Heart right ventricle (tissue), 16 donors: ENCODE results near the gene TBC1D2B. TPM values are rescaled to one million over a fixed set of nuclear protein-coding genes. Genes with fewer than 3 reads are reported as not detected.

Source experiments
- ATAC-seq, 8 donors: fragments of 200-7000 bp; cut with Tn5 transposase; one replicate each; pipeline ENCODE4 v1.9.1; 2020; ENCODE audit warnings: mild to moderate bottlenecking in 8 of 8, moderate library complexity in 8 of 8, moderate number of reproducible peaks in 1 of 8
- DNase-seq, 2 donors: peaks; one replicate each; pipeline ENCODE4 v3.0.0-alpha.2; 2020
- H3K27ac ChIP-seq, 10 donors: fragments of 200-600 bp; sonication (generic) in 2 of 10; one replicate each; pipeline versions ENCODE4 v1.5.0 to v1.8.0; 2020 to 2022; ENCODE audit warnings: mild to moderate bottlenecking in 3 of 10
- H3K27me3 ChIP-seq, 7 donors: fragments of 200-600 bp; one replicate each; pipeline ENCODE4 v1.8.0; 2021 to 2022; ENCODE audit warnings: mild to moderate bottlenecking in 2 of 7
- H3K36me3 ChIP-seq, 9 donors: fragments of 200-600 bp; sonication (generic) in 1 of 9; one replicate each; pipeline versions ENCODE4 v1.5.0 to v1.8.0; 2020 to 2022; ENCODE audit warnings: mild to moderate bottlenecking in 2 of 9
- H3K4me1 ChIP-seq, 9 donors: fragments of 200-600 bp; sonication (generic) in 1 of 9; one replicate each; pipeline versions ENCODE4 v1.5.0 to v1.8.0; 2020 to 2022; ENCODE audit warnings: mild to moderate bottlenecking in 4 of 9
- H3K4me3 ChIP-seq, 10 donors: fragments of 200-600 bp; sonication (generic) in 2 of 10; one replicate each; pipeline versions ENCODE4 v1.5.0 to v1.8.0; 2020 to 2022; ENCODE audit warnings: mild to moderate bottlenecking in 7 of 10, moderate library complexity in 2 of 10
- H3K9me3 ChIP-seq, 11 donors: fragments of 200-600 bp in 10 of 11; sonication (generic) in 2 of 11; one replicate each; pipeline versions ENCODE4 v1.5.0 to v1.8.0; 2013 to 2022; ENCODE audit warnings: mild to moderate bottlenecking in 2 of 11, control low read depth in 1 of 11, moderate library complexity in 1 of 11
- CTCF ChIP-seq, 9 donors: fragments of 200-600 bp; sonication (generic) in 2 of 9; IDR thresholded peaks; one replicate each; pipeline versions ENCODE4 v1.5.0 to v1.8.0; 2021 to 2022; ENCODE audit warnings: antibody characterized with exemption in 9 of 9, mild to moderate bottlenecking in 5 of 9, moderate library complexity in 1 of 9
- WGBS, 2 donors: extraction: QIAGEN DNeasy Blood & Tissue Kit; methylation state at CpG; one replicate each; pipeline ENCODE4 v1.1.7; 2013; ENCODE audit warnings: inconsistent platforms in 1 of 2; 5-methylcytosine and 5-hydroxymethylcytosine counted together
- intact Hi-C, 10 donors: fragments of 100-400 bp; cut with DNase I; formaldehyde crosslinking; loops; one replicate each; pipeline versions ENCODE4 v1.11.1 to v1.14.2; 2022
- polyA plus RNA-seq, 2 donors: library from polyadenylated mRNA; stranded (reverse); fragments of 200-250 nt; gene quantifications; one replicate each; pipeline ENCODE4 v1.2.3, GENCODE V29; 2013
- total RNA-seq, 10 donors: library from RNA; stranded (reverse); fragmentation: NEBNext Ultra II Directional in 3 of 10; extraction: Animal tissue kit (Norgen Biotek cat#: 25700) in 3 of 10; gene quantifications; one replicate each; pipeline versions ENCODE4 v1.2.1 to v1.2.4, GENCODE V29; 2021 to 2023
- donor health status: Arrhythmogenic right ventricular cardiomyopathy.
- donor health status: ischemic (EF 13 %, LVEDD 7.1; RV severe dilation, severe dysfunction).
- donor health status: healthy with polysubstance abuse.
- donor health status: DM: no; HTN: yes; CAD: no.
- donor health status: DM: no; HTN: no; CAD: no.
- donor health status: ischemic (EF 25% LVEDD 6.9; RV normal size, moderate dysfunction).
- donor health status: ischemic (EF 25% LVEDD 5.7; RV mildly dilated, moderate dysfunction).
- donor health status: healthy.
- donor health status: DM: yes; HTN: yes; CAD: no.
- donor health status: Ischemic cardiomyopathy.
- donor health status: ischemic (EF 35%, LVEDD 5.7; RV mildly dilated, moderate dysfunction).
- donor health status: nonischemic (EF 11% LVEDD 7.7; RV severe dilation, severe dysfunction).
- donor health status: DM: yes; HTN: yes; CAD: no.
- donor health status: PGD.
- donor health status: ischemic (EF 29% LVEDD 5.4; RV normal size, mild dysfunction).
- donor health status: nonischemic (EF 23%, LVEDD 6.1; RV moderate dilation, normal function).

TBC1D2B gene
- total and polyA plus RNA-seq, 12 donors, result 4.7 to 20.8 (median 9.6) TPM

GRCh38 chr15:78102211-78102610 lies 24.7 kb upstream of the TBC1D2B start:
- 87 to 91% methylated on average over 1 of the region's 1 CpG for WGBS, 2 donors
- TF ChIP-seq CTCF (IDR thresholded peaks at IDR 0.05), result no peak
- ATAC-seq (no peak), DNase-seq (no peak)
- Histone ChIP-seq H3K36me3 (no peaks in the 10 kb centered on the region), H3K9me3 (no peaks in the 10 kb centered on the region), H3K27me3 (no peaks in the 10 kb centered on the region), H3K4me3 (no peak overlapping the region), H3K27ac (no peak overlapping the region), H3K4me1 (peaks cover 0 to 41% (median 0%) of the 10 kb centered on the region in 9 donors)
- intact Hi-C loops, result no loop called here

GRCh38 chr15:78101423-78102105 lies 24.1 kb upstream of the TBC1D2B start:
- intact Hi-C loops, result no loop called here
- Histone ChIP-seq H3K27me3 (no peaks in the 10 kb centered on the region), H3K27ac (no peak overlapping the region), H3K4me3 (no peak overlapping the region), H3K9me3 (no peaks in the 10 kb centered on the region), H3K4me1 (peaks cover 0 to 41% (median 0%) of the 10 kb centered on the region in 9 donors), H3K36me3 (no peaks in the 10 kb centered on the region)
- no peak for DNase-seq
- 95% methylated on average over 5 of the region's 5 CpGs for WGBS, 2 donors
- ATAC-seq, result no peak
- TF ChIP-seq CTCF (IDR thresholded peaks at IDR 0.05), result no peak

- whole genome bisulfite sequencing, 2 donors, result 83 to 88% methylated on average over 2 of the region's 2 CpGs
- H3K4me3 ChIP-seq, result no peak overlapping the region
- no peak for TF ChIP-seq CTCF (IDR thresholded peaks at IDR 0.05)
- ATAC-seq (no peak), DNase-seq (no peak)
- H3K27me3 ChIP-seq, result no peaks in the 10 kb centered on the region
- no peaks in the 10 kb centered on the region for H3K9me3 ChIP-seq
- H3K4me1 ChIP-seq, result peaks cover 0 to 35% (median 0%) of the 10 kb centered on the region in 9 donors
- no peaks in the 10 kb centered on the region for H3K36me3 ChIP-seq
- H3K27ac ChIP-seq, result no peak overlapping the region
- intact Hi-C loops, result no loop called here
Observed at GRCh38 chr15:78100886-78101285, 23.4 kb upstream of the TBC1D2B start.

GRCh38 chr15:78098131-78098755 lies 20.7 kb upstream of the TBC1D2B start:
- DNase-seq (no peak), ATAC-seq (no peak)
- H3K36me3 ChIP-seq, result no peaks in the 10 kb centered on the region
- no peak for TF ChIP-seq CTCF (IDR thresholded peaks at IDR 0.05)
- H3K27me3 ChIP-seq, result no peaks in the 10 kb centered on the region
- H3K27ac ChIP-seq, result no peak overlapping the region
- peaks cover under 1 to 17% (median 8%) of the 10 kb centered on the region in 9 donors for H3K4me1 ChIP-seq
- WGBS, 2 donors, result 92 to 98% methylated on average over 11 of the region's 11 CpGs
- H3K9me3 ChIP-seq, result no peaks in the 10 kb centered on the region
- intact Hi-C loops, result no loop called here
- no peak overlapping the region for H3K4me3 ChIP-seq
